HEK293 (cell line): ENCODE data around the gene ZNF428.

Experiments
- HOXC10 ChIP-seq: sonication (generic); formaldehyde crosslinking; IDR thresholded peaks from 2 replicates; pipeline ENCODE4 v1.8.1; 2023; ENCODE audit warnings: mild to moderate bottlenecking, missing genetic modification reagents
- MEIS1 ChIP-seq: sonication (generic); formaldehyde crosslinking; IDR thresholded peaks from 2 replicates; pipeline ENCODE4 v1.8.1; 2022; ENCODE audit warnings: missing genetic modification reagents, mild to moderate bottlenecking, borderline replicate concordance
- REPIN1 ChIP-seq: fragments of 450-650 bp; formaldehyde crosslinking; IDR thresholded peaks from 2 replicates; pipeline ENCODE4 v1.5.1; 2017; ENCODE audit warnings: missing biosample characterization, missing genetic modification characterization, low read depth
- SETDB1 ChIP-seq: IDR thresholded peaks from one replicate; pipeline ENCODE4 v1.6.1; 2017; ENCODE audit warnings: mild to moderate bottlenecking, low read length, moderate library complexity, mixed read lengths; ENCODE audit not compliant: insufficient read length
- TCF7L2 ChIP-seq: IDR thresholded peaks from 2 replicates; pipeline ENCODE4 v1.6.1; 2011; ENCODE audit warnings: low read depth, mild to moderate bottlenecking, inconsistent platforms, low read length, moderate library complexity, borderline replicate concordance
- ZBTB20 ChIP-seq: fragments of 450-650 bp; formaldehyde crosslinking; IDR thresholded peaks from 2 replicates; pipeline ENCODE4 v1.5.1; 2016; ENCODE audit warnings: missing biosample characterization, missing genetic modification characterization
- ZBTB48 ChIP-seq: fragments of 450-650 bp; formaldehyde crosslinking; IDR thresholded peaks from 2 replicates; pipeline ENCODE4 v1.5.1; 2016; ENCODE audit warnings: missing biosample characterization, missing genetic modification characterization
- ZFP3 ChIP-seq: fragments of 450-650 bp; formaldehyde crosslinking; IDR thresholded peaks from 2 replicates; pipeline ENCODE4 v1.5.1; 2016; ENCODE audit warnings: low read depth, missing biosample characterization, missing genetic modification characterization
- ZFP41 ChIP-seq: fragments of 450-650 bp; formaldehyde crosslinking; IDR thresholded peaks from 2 replicates; pipeline ENCODE4 v1.5.1; 2016; ENCODE audit warnings: missing biosample characterization, missing genetic modification characterization, borderline replicate concordance
- ZIC2 ChIP-seq: fragments of 450-650 bp; formaldehyde crosslinking; IDR thresholded peaks from 2 replicates; pipeline ENCODE4 v1.5.1; 2016; ENCODE audit warnings: missing biosample characterization, missing genetic modification characterization
- ZNF112 ChIP-seq: fragments of 450-650 bp; formaldehyde crosslinking; IDR thresholded peaks from 2 replicates; pipeline ENCODE4 v1.5.0; 2017; ENCODE audit warnings: missing biosample characterization, missing genetic modification characterization
- ZNF121 ChIP-seq: fragments of 450-650 bp; formaldehyde crosslinking; IDR thresholded peaks from 2 replicates; pipeline ENCODE4 v1.5.1; 2016; ENCODE audit warnings: missing biosample characterization, missing genetic modification characterization
- ZNF138 ChIP-seq: fragments of 450-650 bp; formaldehyde crosslinking; IDR thresholded peaks from 2 replicates; pipeline ENCODE4 v1.5.1; 2016; ENCODE audit warnings: missing biosample characterization, missing genetic modification characterization, borderline replicate concordance
- ZNF16 ChIP-seq: fragments of 450-650 bp; formaldehyde crosslinking; IDR thresholded peaks from 2 replicates; pipeline ENCODE4 v1.5.1; 2016; ENCODE audit warnings: low read depth, missing biosample characterization, missing genetic modification characterization
- ZNF175 ChIP-seq: fragments of 450-650 bp; formaldehyde crosslinking; IDR thresholded peaks from 2 replicates; pipeline ENCODE4 v1.5.1; 2016; ENCODE audit warnings: missing biosample characterization, missing genetic modification characterization
- ZNF19 ChIP-seq: fragments of 450-650 bp; formaldehyde crosslinking; IDR thresholded peaks from 2 replicates; pipeline ENCODE4; 2016; ENCODE audit warnings: missing biosample characterization, missing genetic modification characterization, low read depth
- ZNF266 ChIP-seq: fragments of 450-650 bp; formaldehyde crosslinking; IDR thresholded peaks from 2 replicates; pipeline ENCODE4 v1.5.1; 2016; ENCODE audit warnings: missing biosample characterization, missing genetic modification characterization, low read depth
- ZNF302 ChIP-seq: fragments of 450-650 bp; formaldehyde crosslinking; IDR thresholded peaks from 2 replicates; pipeline ENCODE4 v1.5.1; 2016; ENCODE audit warnings: missing biosample characterization, missing genetic modification characterization, low read depth
- ZNF341 ChIP-seq: fragments of 450-650 bp; formaldehyde crosslinking; IDR thresholded peaks from 2 replicates; pipeline ENCODE4; 2016; ENCODE audit warnings: low read depth, missing biosample characterization, missing genetic modification characterization
- ZNF510 ChIP-seq: fragments of 450-650 bp; formaldehyde crosslinking; IDR thresholded peaks from 2 replicates; pipeline ENCODE4 v1.5.1; 2018; ENCODE audit warnings: mild to moderate bottlenecking, missing genetic modification characterization, missing biosample characterization; ENCODE audit not compliant: insufficient replicate concordance
- ZNF610 ChIP-seq: fragments of 450-650 bp; formaldehyde crosslinking; IDR thresholded peaks from 2 replicates; pipeline ENCODE4 v1.5.1; 2016; ENCODE audit warnings: missing biosample characterization, missing genetic modification characterization, borderline replicate concordance
- ZNF747 ChIP-seq: fragments of 450-650 bp; formaldehyde crosslinking; IDR thresholded peaks from 2 replicates; pipeline ENCODE4 v1.5.1; 2016; ENCODE audit warnings: missing biosample characterization, missing genetic modification characterization
- ZNF76 ChIP-seq: fragments of 450-650 bp; formaldehyde crosslinking; IDR thresholded peaks from 2 replicates; pipeline ENCODE4; 2016; ENCODE audit warnings: low read depth, missing biosample characterization, missing genetic modification characterization, borderline replicate concordance
- ZNF768 ChIP-seq: fragments of 450-650 bp; formaldehyde crosslinking; IDR thresholded peaks from 2 replicates; pipeline ENCODE4 v1.5.1; 2018; ENCODE audit warnings: missing biosample characterization, mild to moderate bottlenecking, missing genetic modification characterization
- TF ChIP-seq, protein P1 (sequence below): fragments of 450-650 bp; formaldehyde crosslinking; IDR thresholded peaks from 2 replicates; pipeline ENCODE4 v1.5.1; 2016; ENCODE audit warnings: missing biosample characterization, missing genetic modification characterization
- TF ChIP-seq, protein P2 (sequence below): fragments of 450-650 bp; formaldehyde crosslinking; IDR thresholded peaks from 2 replicates; pipeline ENCODE4 v1.5.1; 2016; ENCODE audit warnings: missing biosample characterization, missing genetic modification characterization
- TF ChIP-seq, protein P3 (sequence below): fragments of 450-650 bp; formaldehyde crosslinking; IDR thresholded peaks from 2 replicates; pipeline ENCODE4 v1.5.1; 2016; ENCODE audit warnings: missing biosample characterization, missing genetic modification characterization
- TF ChIP-seq, protein P4 (sequence below): fragments of 450-650 bp; formaldehyde crosslinking; IDR thresholded peaks from 2 replicates; pipeline ENCODE4 v1.5.1; 2016; ENCODE audit warnings: missing biosample characterization, missing genetic modification characterization
- TF ChIP-seq, protein P5 (sequence below): fragments of 450-650 bp; formaldehyde crosslinking; IDR thresholded peaks from 2 replicates; pipeline ENCODE4 v1.5.1; 2016; ENCODE audit warnings: missing biosample characterization, missing genetic modification characterization
- TF ChIP-seq, protein P6 (sequence below): fragments of 450-650 bp; formaldehyde crosslinking; IDR thresholded peaks from 2 replicates; pipeline ENCODE4 v1.5.1; 2016; ENCODE audit warnings: missing biosample characterization, missing genetic modification characterization, borderline replicate concordance

The ZNF428 gene

DNA sequence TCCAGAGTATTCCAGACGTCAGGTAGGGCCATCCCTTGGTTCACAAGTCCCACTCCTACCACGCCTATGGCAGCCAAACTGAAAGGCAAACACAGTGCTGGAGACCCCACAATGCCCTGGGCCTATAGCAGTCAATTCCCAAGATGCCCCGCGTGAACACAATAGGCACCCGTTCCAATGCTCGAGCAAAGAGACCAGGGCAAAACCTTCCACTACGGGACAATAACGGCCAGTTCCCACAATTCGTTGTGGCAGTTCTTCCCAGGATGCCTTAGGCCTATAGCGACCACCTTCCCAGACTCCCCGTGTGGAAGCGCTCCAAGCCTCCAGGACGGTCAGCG is 538 bp downstream of the ZNF428 start (continued):
- TF ChIP-seq, protein P1, sequence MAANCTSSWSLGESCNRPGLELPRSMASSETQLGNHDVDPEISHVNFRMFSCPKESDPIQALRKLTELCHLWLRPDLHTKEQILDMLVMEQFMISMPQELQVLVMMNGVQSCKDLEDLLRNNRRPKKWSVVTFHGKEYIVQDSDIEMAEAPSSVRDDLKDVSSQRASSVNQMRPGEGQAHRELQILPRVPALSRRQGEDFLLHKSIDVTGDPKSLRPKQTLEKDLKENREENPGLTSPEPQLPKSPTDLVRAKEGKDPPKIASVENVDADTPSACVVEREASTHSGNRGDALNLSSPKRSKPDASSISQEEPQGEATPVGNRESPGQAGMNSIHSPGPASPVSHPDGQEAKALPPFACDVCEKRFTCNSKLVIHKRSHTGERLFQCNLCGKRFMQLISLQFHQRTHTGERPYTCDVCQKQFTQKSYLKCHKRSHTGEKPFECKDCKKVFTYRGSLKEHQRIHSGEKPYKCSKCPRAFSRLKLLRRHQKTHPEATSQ = no peak
- no peak for TF ChIP-seq TCF7L2
- no peak for TF ChIP-seq HOXC10 (CRISPR knock-in tag)
- TF ChIP-seq, protein P2, sequence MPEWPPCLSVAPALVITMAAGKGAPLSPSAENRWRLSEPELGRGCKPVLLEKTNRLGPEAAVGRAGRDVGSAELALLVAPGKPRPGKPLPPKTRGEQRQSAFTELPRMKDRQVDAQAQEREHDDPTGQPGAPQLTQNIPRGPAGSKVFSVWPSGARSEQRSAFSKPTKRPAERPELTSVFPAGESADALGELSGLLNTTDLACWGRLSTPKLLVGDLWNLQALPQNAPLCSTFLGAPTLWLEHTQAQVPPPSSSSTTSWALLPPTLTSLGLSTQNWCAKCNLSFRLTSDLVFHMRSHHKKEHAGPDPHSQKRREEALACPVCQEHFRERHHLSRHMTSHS = no peak
- TF ChIP-seq ZNF76 (tag by site-specific recombination) = peak; percentile 100
- no peak for TF ChIP-seq ZFP41
- TF ChIP-seq ZNF16 (tag by site-specific recombination) = no peak
- no peak for TF ChIP-seq ZNF121
- TF ChIP-seq, protein P3, sequence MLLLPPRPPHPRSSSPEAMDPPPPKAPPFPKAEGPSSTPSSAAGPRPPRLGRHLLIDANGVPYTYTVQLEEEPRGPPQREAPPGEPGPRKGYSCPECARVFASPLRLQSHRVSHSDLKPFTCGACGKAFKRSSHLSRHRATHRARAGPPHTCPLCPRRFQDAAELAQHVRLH = peak; percentile 68; the same call in 1 of the 2 replicates
- TF ChIP-seq ZNF19 (tag by site-specific recombination) = no peak
- TF ChIP-seq ZNF112 (tag by site-specific recombination) = no peak
- no peak for TF ChIP-seq ZNF510 (tag by site-specific recombination)
- TF ChIP-seq ZNF138 (tag by site-specific recombination) = no peak
- TF ChIP-seq ZNF266 = no peak; the same call in 1 of the 2 replicates
- TF ChIP-seq ZNF341 (tag by site-specific recombination) = no peak
- no peak for TF ChIP-seq ZNF768 (tag by site-specific recombination)
- 0 out of 2 replicates have a peak, but pooled peaks have one; percentile 32 for TF ChIP-seq ZNF175 (tag by site-specific recombination)
- no peak; the same call in 1 of the 2 replicates for TF ChIP-seq ZBTB20 (tag by site-specific recombination)
- no peak for TF ChIP-seq SETDB1
- peak; percentile 64 for TF ChIP-seq ZIC2 (tag by site-specific recombination)
- TF ChIP-seq REPIN1 = no peak
- no peak for TF ChIP-seq ZNF302 (tag by site-specific recombination)
- no peak for TF ChIP-seq MEIS1
- no peak for TF ChIP-seq ZNF610 (tag by site-specific recombination)
- TF ChIP-seq, protein P4, sequence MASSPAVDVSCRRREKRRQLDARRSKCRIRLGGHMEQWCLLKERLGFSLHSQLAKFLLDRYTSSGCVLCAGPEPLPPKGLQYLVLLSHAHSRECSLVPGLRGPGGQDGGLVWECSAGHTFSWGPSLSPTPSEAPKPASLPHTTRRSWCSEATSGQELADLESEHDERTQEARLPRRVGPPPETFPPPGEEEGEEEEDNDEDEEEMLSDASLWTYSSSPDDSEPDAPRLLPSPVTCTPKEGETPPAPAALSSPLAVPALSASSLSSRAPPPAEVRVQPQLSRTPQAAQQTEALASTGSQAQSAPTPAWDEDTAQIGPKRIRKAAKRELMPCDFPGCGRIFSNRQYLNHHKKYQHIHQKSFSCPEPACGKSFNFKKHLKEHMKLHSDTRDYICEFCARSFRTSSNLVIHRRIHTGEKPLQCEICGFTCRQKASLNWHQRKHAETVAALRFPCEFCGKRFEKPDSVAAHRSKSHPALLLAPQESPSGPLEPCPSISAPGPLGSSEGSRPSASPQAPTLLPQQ (tag by site-specific recombination) = peak; percentile 79; the same call in 1 of the 2 replicates
- TF ChIP-seq, protein P5, sequence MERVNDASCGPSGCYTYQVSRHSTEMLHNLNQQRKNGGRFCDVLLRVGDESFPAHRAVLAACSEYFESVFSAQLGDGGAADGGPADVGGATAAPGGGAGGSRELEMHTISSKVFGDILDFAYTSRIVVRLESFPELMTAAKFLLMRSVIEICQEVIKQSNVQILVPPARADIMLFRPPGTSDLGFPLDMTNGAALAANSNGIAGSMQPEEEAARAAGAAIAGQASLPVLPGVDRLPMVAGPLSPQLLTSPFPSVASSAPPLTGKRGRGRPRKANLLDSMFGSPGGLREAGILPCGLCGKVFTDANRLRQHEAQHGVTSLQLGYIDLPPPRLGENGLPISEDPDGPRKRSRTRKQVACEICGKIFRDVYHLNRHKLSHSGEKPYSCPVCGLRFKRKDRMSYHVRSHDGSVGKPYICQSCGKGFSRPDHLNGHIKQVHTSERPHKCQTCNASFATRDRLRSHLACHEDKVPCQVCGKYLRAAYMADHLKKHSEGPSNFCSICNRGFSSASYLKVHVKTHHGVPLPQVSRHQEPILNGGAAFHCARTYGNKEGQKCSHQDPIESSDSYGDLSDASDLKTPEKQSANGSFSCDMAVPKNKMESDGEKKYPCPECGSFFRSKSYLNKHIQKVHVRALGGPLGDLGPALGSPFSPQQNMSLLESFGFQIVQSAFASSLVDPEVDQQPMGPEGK (tag by site-specific recombination) = no peak
- TF ChIP-seq, protein P6, sequence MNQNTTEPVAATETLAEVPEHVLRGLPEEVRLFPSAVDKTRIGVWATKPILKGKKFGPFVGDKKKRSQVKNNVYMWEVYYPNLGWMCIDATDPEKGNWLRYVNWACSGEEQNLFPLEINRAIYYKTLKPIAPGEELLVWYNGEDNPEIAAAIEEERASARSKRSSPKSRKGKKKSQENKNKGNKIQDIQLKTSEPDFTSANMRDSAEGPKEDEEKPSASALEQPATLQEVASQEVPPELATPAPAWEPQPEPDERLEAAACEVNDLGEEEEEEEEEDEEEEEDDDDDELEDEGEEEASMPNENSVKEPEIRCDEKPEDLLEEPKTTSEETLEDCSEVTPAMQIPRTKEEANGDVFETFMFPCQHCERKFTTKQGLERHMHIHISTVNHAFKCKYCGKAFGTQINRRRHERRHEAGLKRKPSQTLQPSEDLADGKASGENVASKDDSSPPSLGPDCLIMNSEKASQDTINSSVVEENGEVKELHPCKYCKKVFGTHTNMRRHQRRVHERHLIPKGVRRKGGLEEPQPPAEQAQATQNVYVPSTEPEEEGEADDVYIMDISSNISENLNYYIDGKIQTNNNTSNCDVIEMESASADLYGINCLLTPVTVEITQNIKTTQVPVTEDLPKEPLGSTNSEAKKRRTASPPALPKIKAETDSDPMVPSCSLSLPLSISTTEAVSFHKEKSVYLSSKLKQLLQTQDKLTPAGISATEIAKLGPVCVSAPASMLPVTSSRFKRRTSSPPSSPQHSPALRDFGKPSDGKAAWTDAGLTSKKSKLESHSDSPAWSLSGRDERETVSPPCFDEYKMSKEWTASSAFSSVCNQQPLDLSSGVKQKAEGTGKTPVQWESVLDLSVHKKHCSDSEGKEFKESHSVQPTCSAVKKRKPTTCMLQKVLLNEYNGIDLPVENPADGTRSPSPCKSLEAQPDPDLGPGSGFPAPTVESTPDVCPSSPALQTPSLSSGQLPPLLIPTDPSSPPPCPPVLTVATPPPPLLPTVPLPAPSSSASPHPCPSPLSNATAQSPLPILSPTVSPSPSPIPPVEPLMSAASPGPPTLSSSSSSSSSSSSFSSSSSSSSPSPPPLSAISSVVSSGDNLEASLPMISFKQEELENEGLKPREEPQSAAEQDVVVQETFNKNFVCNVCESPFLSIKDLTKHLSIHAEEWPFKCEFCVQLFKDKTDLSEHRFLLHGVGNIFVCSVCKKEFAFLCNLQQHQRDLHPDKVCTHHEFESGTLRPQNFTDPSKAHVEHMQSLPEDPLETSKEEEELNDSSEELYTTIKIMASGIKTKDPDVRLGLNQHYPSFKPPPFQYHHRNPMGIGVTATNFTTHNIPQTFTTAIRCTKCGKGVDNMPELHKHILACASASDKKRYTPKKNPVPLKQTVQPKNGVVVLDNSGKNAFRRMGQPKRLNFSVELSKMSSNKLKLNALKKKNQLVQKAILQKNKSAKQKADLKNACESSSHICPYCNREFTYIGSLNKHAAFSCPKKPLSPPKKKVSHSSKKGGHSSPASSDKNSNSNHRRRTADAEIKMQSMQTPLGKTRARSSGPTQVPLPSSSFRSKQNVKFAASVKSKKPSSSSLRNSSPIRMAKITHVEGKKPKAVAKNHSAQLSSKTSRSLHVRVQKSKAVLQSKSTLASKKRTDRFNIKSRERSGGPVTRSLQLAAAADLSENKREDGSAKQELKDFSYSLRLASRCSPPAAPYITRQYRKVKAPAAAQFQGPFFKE (tag by site-specific recombination) = no peak
- no peak for TF ChIP-seq ZNF747 (tag by site-specific recombination)
- peak; percentile 92 for TF ChIP-seq ZBTB48 (tag by site-specific recombination)
- TF ChIP-seq ZFP3 (tag by site-specific recombination) = 0 out of 2 replicates have a peak, but pooled peaks have one; percentile 22
